HG03354 (cell line): ENCODE measurements around the gene NAT8L.
"Not testable (repeated sequence)": the region's sequence is repeated elsewhere in the genome, so short reads cannot be mapped to it uniquely, and the experiment has no call there.

Experiments
- ATAC-seq: cut with Tn5 transposase; IDR thresholded peaks from one replicate; pipeline ENCODE4 v1.9.1; 2021; ENCODE audit warnings: mild to moderate bottlenecking; ENCODE audit not compliant: unreplicated experiment, poor library complexity, severe bottlenecking

Gene NAT8L

GRCh38 chr4:2059046-2059725, at the start of gene NAT8L:
NAT8L (plus strand) TSS chr4:2059327; CDS start chr4:2059512, 185 bp downstream.
- ATAC-seq = no peak

GRCh38 chr4:2009651-2010233, 49.4 kb upstream of the NAT8L start:
- ATAC-seq = peak; percentile 3

- ATAC-seq = no peak
Observed at GRCh38 chr4:2011583-2011982, 47.5 kb upstream of the NAT8L start.

GRCh38 chr4:2015008-2015407, 44.1 kb upstream of the NAT8L start:
- ATAC-seq = no peak

GRCh38 chr4:2021358-2022018, 37.6 kb upstream of the NAT8L start:
- not testable (repeated sequence) for ATAC-seq

- no peak for ATAC-seq
Observed at GRCh38 chr4:2024683-2025082, 34.4 kb upstream of the NAT8L start.

GRCh38 chr4:2025817-2026216, 33.3 kb upstream of the NAT8L start:
- no peak for ATAC-seq

GRCh38 chr4:2027120-2027519, 32.0 kb upstream of the NAT8L start:
- not testable (repeated sequence) for ATAC-seq

- ATAC-seq = not testable (repeated sequence)
Observed at GRCh38 chr4:2031161-2031560, 28.0 kb upstream of the NAT8L start.

GRCh38 chr4:2036327-2036726, 22.8 kb upstream of the NAT8L start:
- ATAC-seq = no peak

- no peak for ATAC-seq
Observed at GRCh38 chr4:2036866-2037265, 22.3 kb upstream of the NAT8L start.

GRCh38 chr4:2040391-2041238, 18.5 kb upstream of the NAT8L start:
- no peak for ATAC-seq

GRCh38 chr4:2041239-2042130, 17.6 kb upstream of the NAT8L start:
- peak; percentile 71 for ATAC-seq

GRCh38 chr4:2042204-2042946, 16.8 kb upstream of the NAT8L start:
- ATAC-seq = peak; percentile 40

- no peak for ATAC-seq
Observed at GRCh38 chr4:2042947-2043395, 16.2 kb upstream of the NAT8L start.

GRCh38 chr4:2043396-2044118, 15.6 kb upstream of the NAT8L start:
- no peak for ATAC-seq

GRCh38 chr4:2044119-2044485, 15.0 kb upstream of the NAT8L start:
- no peak for ATAC-seq
